BLaER1 (cell line): Measurements from ENCODE around the gene MAGI2.

Source experiments
- H3K27ac ChIP-seq: shearing (Covaris generic); formaldehyde crosslinking; 2 replicates; pipeline ENCODE4 v1.8.1; 2022
- H3K27me3 ChIP-seq: shearing (Covaris generic); formaldehyde crosslinking; 2 replicates; pipeline ENCODE4 v1.8.1; 2022
- H3K36me3 ChIP-seq: shearing (Covaris generic); formaldehyde crosslinking; 2 replicates; pipeline ENCODE4 v1.8.1; 2022
- H3K4me1 ChIP-seq: shearing (Covaris generic); formaldehyde crosslinking; 2 replicates; pipeline ENCODE4 v1.8.1; 2022
- H3K4me2 ChIP-seq: shearing (Covaris generic); formaldehyde crosslinking; 2 replicates; pipeline ENCODE4 v1.8.1; 2022
- H3K4me3 ChIP-seq: shearing (Covaris generic); formaldehyde crosslinking; 2 replicates; pipeline ENCODE4 v1.8.1; 2022
- H3K9ac ChIP-seq: shearing (Covaris generic); formaldehyde crosslinking; 2 replicates; pipeline ENCODE4 v1.8.1; 2022
- H3K9me3 ChIP-seq: shearing (Covaris generic); formaldehyde crosslinking; 2 replicates; pipeline ENCODE4 v1.8.1; 2022
- H4K20me1 ChIP-seq: shearing (Covaris generic); formaldehyde crosslinking; 2 replicates; pipeline ENCODE4 v1.8.1; 2022
- Cebpa-rat ChIP-seq: shearing (Covaris generic); IDR thresholded peaks from 2 replicates; pipeline ENCODE4 v1.8.1; 2022

The MAGI2 gene

GRCh38 chr7:79453558-79454360 is at the start of gene MAGI2:
TSS of gene MAGI2 (minus strand) at chr7:79453667. CDS start at chr7:79453320, 347 bp downstream.
- no peaks in the 10 kb centered on the region for H4K20me1 ChIP-seq
- H3K4me2 ChIP-seq: no peak within 1 kb of the TSS
- H3K4me1 ChIP-seq: no peaks in the 10 kb centered on the region
- H3K9me3 ChIP-seq: peaks cover 22% of the 10 kb centered on the region
- H3K9ac ChIP-seq: no peak within 1 kb of the TSS
- H3K27me3 ChIP-seq: no peaks in the 10 kb centered on the region
- H3K27ac ChIP-seq: no peak within 1 kb of the TSS
- H3K36me3 ChIP-seq: no peaks in the 10 kb centered on the region
- no peak for TF ChIP-seq Cebpa-rat
- no peak within 1 kb of the TSS for H3K4me3 ChIP-seq

- Histone ChIP-seq H3K27me3 (no peaks in the 10 kb centered on the region), H3K9ac (no peak overlapping the region), H3K4me1 (no peaks in the 10 kb centered on the region), H3K4me2 (no peak overlapping the region), H4K20me1 (no peaks in the 10 kb centered on the region), H3K27ac (no peak overlapping the region), H3K36me3 (no peaks in the 10 kb centered on the region), H3K9me3 (no peaks in the 10 kb centered on the region), H3K4me3 (no peak overlapping the region)
- no peak for TF ChIP-seq Cebpa-rat
These were observed 48.7 kb upstream of the MAGI2 start for GRCh38 chr7:79502151-79502550.

GRCh38 chr7:79500759-79501158 is 47.3 kb upstream of the MAGI2 start:
- H3K9ac ChIP-seq: no peak overlapping the region
- H3K27me3 ChIP-seq: no peaks in the 10 kb centered on the region
- no peak overlapping the region for H3K4me2 ChIP-seq
- no peak overlapping the region for H3K27ac ChIP-seq
- no peaks in the 10 kb centered on the region for H3K9me3 ChIP-seq
- TF ChIP-seq Cebpa-rat: no peak
- no peaks in the 10 kb centered on the region for H4K20me1 ChIP-seq
- H3K4me1 ChIP-seq: no peaks in the 10 kb centered on the region
- no peaks in the 10 kb centered on the region for H3K36me3 ChIP-seq
- no peak overlapping the region for H3K4me3 ChIP-seq

GRCh38 chr7:79497728-79498127 is 44.3 kb upstream of the MAGI2 start:
- TF ChIP-seq Cebpa-rat: no peak
- H3K9ac ChIP-seq: no peak overlapping the region
- H3K4me3 ChIP-seq: no peak overlapping the region
- H3K4me2 ChIP-seq: no peak overlapping the region
- H3K36me3 ChIP-seq: no peaks in the 10 kb centered on the region
- H3K4me1 ChIP-seq: no peaks in the 10 kb centered on the region
- H3K27me3 ChIP-seq: no peaks in the 10 kb centered on the region
- H3K9me3 ChIP-seq: no peaks in the 10 kb centered on the region
- H4K20me1 ChIP-seq: no peaks in the 10 kb centered on the region
- H3K27ac ChIP-seq: no peak overlapping the region

GRCh38 chr7:79495544-79496272 is 42.2 kb upstream of the MAGI2 start:
- Histone ChIP-seq H3K4me3 (no peak overlapping the region), H3K9ac (no peak overlapping the region), H3K27me3 (no peaks in the 10 kb centered on the region), H3K9me3 (no peaks in the 10 kb centered on the region), H3K27ac (no peak overlapping the region), H4K20me1 (no peaks in the 10 kb centered on the region), H3K4me1 (no peaks in the 10 kb centered on the region), H3K36me3 (no peaks in the 10 kb centered on the region), H3K4me2 (no peak overlapping the region)
- no peak for TF ChIP-seq Cebpa-rat

- H3K4me1 ChIP-seq: no peaks in the 10 kb centered on the region
These were observed 40.6 kb upstream of the MAGI2 start for GRCh38 chr7:79494046-79494445.

GRCh38 chr7:79489371-79489770 is 35.9 kb upstream of the MAGI2 start:
- no peak overlapping the region for H3K4me3 ChIP-seq
- H3K4me2 ChIP-seq: no peak overlapping the region
- H3K27me3 ChIP-seq: no peaks in the 10 kb centered on the region
- H3K36me3 ChIP-seq: no peaks in the 10 kb centered on the region
- no peak overlapping the region for H3K9ac ChIP-seq
- H3K9me3 ChIP-seq: no peaks in the 10 kb centered on the region
- no peaks in the 10 kb centered on the region for H4K20me1 ChIP-seq
- TF ChIP-seq Cebpa-rat: no peak
- no peak overlapping the region for H3K27ac ChIP-seq
- H3K4me1 ChIP-seq: no peaks in the 10 kb centered on the region

More at GRCh38 chr7:79494046-79494445, 40.6 kb upstream of the MAGI2 start:
- no peaks in the 10 kb centered on the region for H3K27me3 ChIP-seq
- TF ChIP-seq Cebpa-rat: no peak
- H3K9me3 ChIP-seq: no peaks in the 10 kb centered on the region
- H3K27ac ChIP-seq: no peak overlapping the region
- H3K36me3 ChIP-seq: no peaks in the 10 kb centered on the region
- H4K20me1 ChIP-seq: no peaks in the 10 kb centered on the region
- no peak overlapping the region for H3K4me2 ChIP-seq
- H3K9ac ChIP-seq: no peak overlapping the region
- H3K4me3 ChIP-seq: no peak overlapping the region

GRCh38 chr7:79478386-79478785 is 24.9 kb upstream of the MAGI2 start:
- no peak overlapping the region for H3K4me2 ChIP-seq
- no peak for TF ChIP-seq Cebpa-rat
- H3K27ac ChIP-seq: no peak overlapping the region

GRCh38 chr7:79475455-79475854 is 22.0 kb upstream of the MAGI2 start:
- Histone ChIP-seq H3K27me3 (no peaks in the 10 kb centered on the region), H3K9me3 (no peaks in the 10 kb centered on the region), H3K9ac (no peak overlapping the region), H3K4me2 (no peak overlapping the region), H3K4me3 (no peak overlapping the region), H4K20me1 (no peaks in the 10 kb centered on the region), H3K36me3 (no peaks in the 10 kb centered on the region), H3K27ac (no peak overlapping the region), H3K4me1 (no peaks in the 10 kb centered on the region)
- no peak for TF ChIP-seq Cebpa-rat

More at GRCh38 chr7:79478386-79478785, 24.9 kb upstream of the MAGI2 start:
- Histone ChIP-seq H3K4me1 (no peaks in the 10 kb centered on the region), H3K9me3 (no peaks in the 10 kb centered on the region), H3K9ac (no peak overlapping the region), H3K27me3 (no peaks in the 10 kb centered on the region), H3K36me3 (no peaks in the 10 kb centered on the region), H4K20me1 (no peaks in the 10 kb centered on the region), H3K4me3 (no peak overlapping the region)

- H3K9me3 ChIP-seq: no peaks in the 10 kb centered on the region
- H3K27ac ChIP-seq: no peak overlapping the region
These were observed 18.2 kb upstream of the MAGI2 start for GRCh38 chr7:79471699-79472098.

More at GRCh38 chr7:79471699-79472098, 18.2 kb upstream of the MAGI2 start:
- Histone ChIP-seq H3K4me2 (no peak overlapping the region), H3K27me3 (no peaks in the 10 kb centered on the region), H3K36me3 (no peaks in the 10 kb centered on the region), H4K20me1 (no peaks in the 10 kb centered on the region), H3K4me3 (no peak overlapping the region), H3K4me1 (no peaks in the 10 kb centered on the region), H3K9ac (no peak overlapping the region)
- TF ChIP-seq Cebpa-rat: no peak
